DOHH2 (cell line): ENCODE results near the gene C3.

Source experiments
- CTCF ChIP-seq: fragments of 200-600 bp; sonication (generic); IDR thresholded peaks from one replicate; pipeline ENCODE4 v1.5.1; 2014; ENCODE audit warnings: antibody characterized with exemption, mild to moderate bottlenecking, low read depth, low read length; ENCODE audit not compliant: poor library complexity, severe bottlenecking
- EZH2phosphoT487 ChIP-seq: fragments of 200-600 bp; sonication (generic); IDR thresholded peaks from 2 replicates; pipeline ENCODE4 v1.6.1; 2017; ENCODE audit warnings: borderline replicate concordance, mild to moderate bottlenecking, antibody characterized with exemption, low read length, moderate library complexity, mixed read lengths

- no peak for TF ChIP-seq CTCF
- TF ChIP-seq EZH2phosphoT487 = no peak
These were observed 3.3 kb upstream of the C3 start for GRCh38 chr19:6723738-6724137.
